Breast epithelium (tissue), 3 donors: ENCODE measurements around the gene VWA5B2.
A peak's percentile ranks its signal among the peaks of the same experiment; 100 is the strongest.

Experiments
- CTCF ChIP-seq, 3 donors: fragments of 450-650 bp; IDR thresholded peaks; one replicate each; pipeline ENCODE4 v1.5.1; 2016 to 2017; ENCODE audit warnings: antibody characterized with exemption in 3 of 3, mild to moderate bottlenecking in 3 of 3, moderate library complexity in 3 of 3
- POLR2A ChIP-seq: fragments of 450-650 bp; IDR thresholded peaks from one replicate; pipeline ENCODE4 v1.6.1; 2016; ENCODE audit warnings: antibody characterized with exemption, mild to moderate bottlenecking, moderate library complexity

- TF ChIP-seq CTCF (IDR thresholded peaks at IDR 0.05) (peak in 2 of 3 donors; percentile 29 to 41), POLR2A (no peak)
Measured at GRCh38 chr3:184289426-184289938, 60.1 kb downstream of the VWA5B2 start.
